Hepatocyte (in vitro differentiated cells): ENCODE results near the gene SLC25A44.

Experiments used
- CTCF ChIP-seq: fragments of 200-600 bp; sonication (generic); IDR thresholded peaks from 2 replicates; pipeline ENCODE4 v1.5.1; 2016; ENCODE audit warnings: antibody characterized with exemption, mild to moderate bottlenecking; ENCODE audit not compliant: poor library complexity
- EZH2phosphoT487 ChIP-seq: fragments of 200-600 bp; sonication (generic); IDR thresholded peaks from one replicate; pipeline ENCODE4 v1.6.1; 2018; ENCODE audit warnings: antibody characterized with exemption, mild to moderate bottlenecking, low read depth, moderate library complexity; ENCODE audit not compliant: unreplicated experiment, severe bottlenecking

DNA sequence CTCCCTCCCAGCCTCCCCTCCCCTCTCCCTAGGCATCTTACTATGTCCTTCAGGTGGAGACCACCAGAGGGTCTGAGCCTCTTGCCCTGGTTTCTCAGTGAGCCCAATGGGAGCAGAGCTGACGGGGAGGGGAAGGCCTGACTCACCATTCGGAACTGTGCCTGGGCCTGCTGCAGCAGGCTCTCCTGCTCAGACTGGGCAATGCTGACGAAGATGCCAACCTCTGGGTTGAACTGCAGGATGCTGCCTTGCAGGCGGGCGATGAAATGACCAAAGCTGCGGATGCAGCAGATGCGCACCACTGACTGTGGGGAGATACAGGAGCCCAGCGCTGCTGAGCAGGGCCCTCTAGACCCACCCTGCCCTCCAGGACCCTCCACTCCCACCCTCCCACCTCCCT is 65.0 kb downstream of the SLC25A44 start:
- TF ChIP-seq CTCF (no peak), EZH2phosphoT487 (no peak)
